Lung (tissue), 12 donors: ENCODE results near the gene FAM114A1. TPM values are rescaled to one million over a fixed set of nuclear protein-coding genes. Genes with fewer than 3 reads are reported as not detected.

Experiments
- ATAC-seq: fragments of 200-7000 bp; cut with Tn5 transposase; one replicate; pipeline ENCODE4 v1.9.1; 2020; ENCODE audit warnings: moderate number of reproducible peaks; ENCODE audit not compliant: insufficient read depth, low FRiP score
- DNase-seq, 3 donors: peaks; one replicate each; pipeline ENCODE4 v3.0.0-alpha.2; 2013 to 2017
- H3K27ac ChIP-seq, 2 donors: one replicate each; pipeline ENCODE4 v1.5.1; 2013; ENCODE audit warnings: mild to moderate bottlenecking in 2 of 2, moderate library complexity in 2 of 2, control low read depth in 1 of 2, inconsistent platforms in 1 of 2, low read depth in 1 of 2, low read length in 1 of 2
- H3K27me3 ChIP-seq, 3 donors: one replicate each; pipeline ENCODE4 v1.5.1; 2013; ENCODE audit warnings: low read length in 2 of 3; ENCODE audit not compliant: control insufficient read depth in 3 of 3, insufficient read depth in 3 of 3
- H3K36me3 ChIP-seq, 4 donors: one replicate each; pipeline ENCODE4 v1.5.1; 2013; ENCODE audit warnings: low read length in 4 of 4, mild to moderate bottlenecking in 1 of 4, moderate library complexity in 1 of 4; ENCODE audit not compliant: control insufficient read depth in 4 of 4, insufficient read depth in 4 of 4
- H3K4me1 ChIP-seq, 5 donors: one replicate each; pipeline ENCODE4 v1.5.1; 2013; ENCODE audit warnings: low read length in 5 of 5, mild to moderate bottlenecking in 2 of 5, moderate library complexity in 1 of 5; ENCODE audit not compliant: control insufficient read depth in 5 of 5, insufficient read depth in 5 of 5
- H3K4me3 ChIP-seq: one replicate; pipeline ENCODE4 v1.5.1; 2013; ENCODE audit warnings: mild to moderate bottlenecking, control low read depth, moderate library complexity
- H3K9ac ChIP-seq, 2 donors: one replicate each; pipeline ENCODE4 v1.5.1; 2013; ENCODE audit warnings: low read length in 2 of 2, control low read depth in 1 of 2; ENCODE audit not compliant: insufficient read depth in 1 of 2
- H3K9me3 ChIP-seq, 4 donors: one replicate each; pipeline ENCODE4 v1.5.1; 2013; ENCODE audit warnings: low read length in 3 of 4, mild to moderate bottlenecking in 1 of 4, moderate library complexity in 1 of 4; ENCODE audit not compliant: control insufficient read depth in 4 of 4, insufficient read depth in 3 of 4
- WGBS, 2 donors: extraction: QIAGEN DNeasy Blood & Tissue Kit; methylation state at CpG; one replicate each; pipeline ENCODE4 v1.1.7; 2013; 5-methylcytosine and 5-hydroxymethylcytosine counted together
- polyA plus RNA-seq, 2 donors: library from polyadenylated mRNA; stranded (reverse); fragments of 200-250 nt; gene quantifications; one replicate each; pipeline ENCODE4 v1.2.1, GENCODE V29; 2013
- total RNA-seq, 2 donors: library from RNA; depleted of rRNA in 1 of 2; stranded (reverse); fragments of >200 nt in 1 of 2; gene quantifications; one replicate each; pipeline ENCODE4 v1.2.1, GENCODE V29; 2014 to 2021
- TF ChIP-seq, protein P1 (sequence below): IDR thresholded peaks from 2 replicates; pipeline ENCODE4 v1.5.1; 2012; ENCODE audit warnings: mild to moderate bottlenecking; ENCODE audit errors: control extremely low read depth, extremely low read depth
- donor health status: control.
- donor health status: control.
- donor health status: Bipolar disorder and iron deficiency.
- donor health status: healthy.
- donor health status: DM: yes; HTN: yes; CAD: no.

FAM114A1 gene
- total and polyA plus RNA-seq, 4 donors: 9.5 to 70.0 (median 36.3) TPM

DNA sequence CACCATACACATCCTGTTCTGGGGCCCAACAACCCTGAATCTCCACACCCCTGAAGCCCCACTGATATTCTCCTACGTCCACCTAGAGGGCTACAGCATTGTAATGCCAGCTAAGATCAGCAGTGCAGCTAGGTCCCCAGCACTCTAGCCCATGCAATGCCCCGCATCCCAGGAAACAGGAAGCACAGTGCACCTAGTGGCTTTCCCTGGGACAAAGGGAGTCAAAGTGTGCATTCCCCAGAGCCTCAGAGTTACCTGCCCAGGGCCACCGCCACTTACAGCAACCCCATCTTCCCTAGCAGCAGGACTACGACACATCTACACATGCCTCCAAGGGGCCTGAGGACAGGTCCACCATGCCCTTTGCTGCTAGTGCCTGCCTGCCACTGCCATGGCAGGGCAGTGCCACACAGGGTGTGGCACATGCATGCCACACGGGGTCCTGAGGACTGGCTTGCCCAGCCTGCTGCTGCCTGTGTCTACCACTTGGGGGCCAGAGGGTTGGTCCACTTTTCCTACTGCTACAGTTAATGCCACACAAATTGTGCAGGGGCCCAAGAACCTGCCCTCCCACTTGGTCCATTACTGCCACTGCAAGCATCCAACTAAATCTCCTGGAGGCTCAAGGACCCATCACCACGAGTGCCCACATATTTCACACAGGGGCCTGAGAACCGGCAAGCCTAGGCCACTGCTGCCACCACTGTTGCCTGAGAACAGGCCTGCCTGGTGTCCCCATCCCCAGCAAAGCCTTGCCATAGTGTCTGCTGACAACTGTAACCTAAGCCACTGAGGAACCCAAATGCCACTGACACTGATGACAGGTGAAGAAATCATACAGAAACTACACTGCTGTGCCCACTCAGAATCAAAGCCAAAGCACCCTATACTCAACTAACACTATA, 34.7 kb upstream of the FAM114A1 start:
- Histone ChIP-seq H3K9ac (no peak overlapping the region), H3K27ac (no peak overlapping the region), H3K27me3 (no peaks in the 10 kb centered on the region), H3K36me3 (no peaks in the 10 kb centered on the region), H3K4me1 (no peaks in the 10 kb centered on the region), H3K9me3 (peaks cover 0 to 4% (median 0%) of the 10 kb centered on the region in 4 donors), H3K4me3 (no peak overlapping the region)
- DNase-seq (no peak), ATAC-seq (no peak)
- 91 to 97% methylated on average over 7 of the region's 7 CpGs for WGBS, 2 donors
- TF ChIP-seq, protein P1, sequence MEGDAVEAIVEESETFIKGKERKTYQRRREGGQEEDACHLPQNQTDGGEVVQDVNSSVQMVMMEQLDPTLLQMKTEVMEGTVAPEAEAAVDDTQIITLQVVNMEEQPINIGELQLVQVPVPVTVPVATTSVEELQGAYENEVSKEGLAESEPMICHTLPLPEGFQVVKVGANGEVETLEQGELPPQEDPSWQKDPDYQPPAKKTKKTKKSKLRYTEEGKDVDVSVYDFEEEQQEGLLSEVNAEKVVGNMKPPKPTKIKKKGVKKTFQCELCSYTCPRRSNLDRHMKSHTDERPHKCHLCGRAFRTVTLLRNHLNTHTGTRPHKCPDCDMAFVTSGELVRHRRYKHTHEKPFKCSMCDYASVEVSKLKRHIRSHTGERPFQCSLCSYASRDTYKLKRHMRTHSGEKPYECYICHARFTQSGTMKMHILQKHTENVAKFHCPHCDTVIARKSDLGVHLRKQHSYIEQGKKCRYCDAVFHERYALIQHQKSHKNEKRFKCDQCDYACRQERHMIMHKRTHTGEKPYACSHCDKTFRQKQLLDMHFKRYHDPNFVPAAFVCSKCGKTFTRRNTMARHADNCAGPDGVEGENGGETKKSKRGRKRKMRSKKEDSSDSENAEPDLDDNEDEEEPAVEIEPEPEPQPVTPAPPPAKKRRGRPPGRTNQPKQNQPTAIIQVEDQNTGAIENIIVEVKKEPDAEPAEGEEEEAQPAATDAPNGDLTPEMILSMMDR: no peak

DNA sequence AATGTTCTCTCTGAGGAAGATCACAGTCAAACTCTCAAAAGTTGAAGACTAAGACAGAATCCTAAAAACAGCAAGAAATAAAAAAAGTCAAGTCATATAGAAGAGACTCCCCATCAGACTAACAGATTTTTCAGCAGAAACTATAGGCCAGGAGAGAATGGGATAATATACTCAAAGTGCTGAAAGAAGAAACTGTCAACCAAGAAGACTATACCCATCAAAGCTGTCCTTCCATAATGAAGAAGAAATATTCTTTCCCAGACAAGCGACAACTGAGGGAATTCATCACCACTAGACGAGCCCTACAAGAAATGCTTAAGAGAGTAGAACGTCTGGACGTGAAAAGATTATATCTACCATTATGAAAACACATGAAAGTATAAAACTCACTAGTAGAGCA, 33.0 kb upstream of the FAM114A1 start:
- TF ChIP-seq, protein P1: no peak
- Histone ChIP-seq H3K4me3 (no peak overlapping the region), H3K9me3 (peaks cover 0 to 4% (median 0%) of the 10 kb centered on the region in 4 donors), H3K9ac (no peak overlapping the region), H3K4me1 (no peaks in the 10 kb centered on the region), H3K27me3 (no peaks in the 10 kb centered on the region), H3K27ac (no peak overlapping the region), H3K36me3 (no peaks in the 10 kb centered on the region)
- ATAC-seq (no peak), DNase-seq (no peak)
- WGBS, 2 donors: 92 to 94% methylated on average over 4 of the region's 4 CpGs

DNA sequence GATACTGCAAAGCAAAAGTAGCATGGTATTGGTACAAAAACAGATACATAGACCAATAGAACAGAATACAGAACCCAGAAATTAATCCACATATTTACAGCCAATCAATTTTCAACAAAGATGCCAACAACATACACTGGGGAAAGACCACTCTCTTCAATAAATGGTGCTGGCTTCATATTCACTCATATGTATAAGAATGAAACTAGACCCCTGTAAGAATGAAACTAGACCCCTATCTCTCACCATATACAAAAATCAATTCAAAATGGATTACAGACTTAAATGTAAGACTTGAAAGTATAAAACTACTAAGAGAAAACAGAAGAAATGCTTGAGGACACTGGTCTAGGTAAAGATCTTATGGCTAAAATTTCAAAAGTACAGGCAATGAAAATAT, 30.3 kb upstream of the FAM114A1 start:
- no peaks in the 10 kb centered on the region for H3K4me1 ChIP-seq
- H3K9me3 ChIP-seq: peaks cover 0 to 4% (median 0%) of the 10 kb centered on the region in 4 donors
- no peaks in the 10 kb centered on the region for H3K27me3 ChIP-seq
- H3K27ac ChIP-seq: no peak overlapping the region
- no peak overlapping the region for H3K9ac ChIP-seq
- H3K36me3 ChIP-seq: no peaks in the 10 kb centered on the region
- H3K4me3 ChIP-seq: no peak overlapping the region
- TF ChIP-seq, protein P1: no peak
- ATAC-seq: no peak
- no peak for DNase-seq
